Sigmoid colon (tissue), 7 donors: Measurements from ENCODE around the gene OMP. TPM values are rescaled to one million over a fixed set of nuclear protein-coding genes. Genes with fewer than 3 reads are reported as not detected.

Experiments used
- DNase-seq: peaks from one replicate; pipeline ENCODE4 v3.0.0-alpha.2; 2019
- H3K27ac ChIP-seq, 4 donors: fragments of 200-600 bp; sonication (generic); one replicate each; pipeline ENCODE4 v1.5.1; 2016 to 2019; ENCODE audit warnings: mild to moderate bottlenecking in 1 of 4
- H3K27me3 ChIP-seq, 3 donors: fragments of 200-600 bp; sonication (generic); one replicate each; pipeline ENCODE4 v1.5.1; 2019; ENCODE audit warnings: mild to moderate bottlenecking in 1 of 3
- H3K36me3 ChIP-seq, 4 donors: fragments of 200-600 bp; sonication (generic); one replicate each; pipeline ENCODE4 v1.5.1; 2016 to 2019
- H3K4me1 ChIP-seq, 4 donors: fragments of 200-600 bp; sonication (generic); one replicate each; pipeline ENCODE4 v1.5.1; 2017 to 2019
- H3K4me3 ChIP-seq, 4 donors: fragments of 200-600 bp; sonication (generic); one replicate each; pipeline ENCODE4 v1.5.1; 2017 to 2019; ENCODE audit warnings: mild to moderate bottlenecking in 2 of 4, moderate library complexity in 1 of 4
- H3K9me3 ChIP-seq, 4 donors: fragments of 200-600 bp in 3 of 4; sonication (generic) in 3 of 4; one replicate each; pipeline versions ENCODE4 v1.5.1 to v1.6.1; 2013 to 2019
- EP300 ChIP-seq, 4 donors: sonication (generic); formaldehyde crosslinking; IDR thresholded peaks; one replicate each; pipeline ENCODE4 v1.6.1; 2017; ENCODE audit warnings: antibody characterized with exemption in 4 of 4
- POLR2A ChIP-seq, 2 donors: fragments of 450-650 bp; IDR thresholded peaks; one replicate each; pipeline ENCODE4 v1.6.1; 2016; ENCODE audit warnings: antibody characterized with exemption in 2 of 2, mild to moderate bottlenecking in 2 of 2, moderate library complexity in 2 of 2
- POLR2AphosphoS5 ChIP-seq, 4 donors: sonication (generic); formaldehyde crosslinking; IDR thresholded peaks; one replicate each; pipeline ENCODE4 v1.6.1; 2017; ENCODE audit warnings: antibody characterized with exemption in 4 of 4
- WGBS, 2 donors: extraction: QIAGEN DNeasy Blood & Tissue Kit; methylation state at CpG; one replicate each; pipeline ENCODE4 v1.1.7; 2013; 5-methylcytosine and 5-hydroxymethylcytosine counted together
- intact Hi-C: fragments of 100-400 bp; cut with DNase I; formaldehyde crosslinking; loops from one replicate; pipeline ENCODE4 v1.15.1; 2023
- polyA plus RNA-seq, 3 donors: library from polyadenylated mRNA; stranded (reverse); fragments of 200-250 nt; gene quantifications; one replicate each; pipeline ENCODE4 v1.2.3, GENCODE V29; 2013
- total RNA-seq, 4 donors: library from RNA; depleted of rRNA; stranded (reverse); fragments of >200 nt; gene quantifications; one replicate each; pipeline ENCODE4 v1.1.0, GENCODE V29; 2016
- TF ChIP-seq, protein P1 (sequence below), 4 experiments: fragments of 450-650 bp in 3 of 4; fragments of 200-600 bp in 1 of 4; IDR thresholded peaks; one replicate each; pipeline ENCODE4 v1.5.1; 2016 to 2019; ENCODE audit warnings: antibody characterized with exemption in 4 of 4, mild to moderate bottlenecking in 3 of 4, moderate library complexity in 2 of 4
- donor health status: healthy with polysubstance abuse.
- donor health status: Bipolar disorder and iron deficiency.
- donor health status: healthy.

OMP gene
- total and polyA plus RNA-seq, 7 donors, result 1.4 to 4.5 TPM; not detected in 5

DNA sequence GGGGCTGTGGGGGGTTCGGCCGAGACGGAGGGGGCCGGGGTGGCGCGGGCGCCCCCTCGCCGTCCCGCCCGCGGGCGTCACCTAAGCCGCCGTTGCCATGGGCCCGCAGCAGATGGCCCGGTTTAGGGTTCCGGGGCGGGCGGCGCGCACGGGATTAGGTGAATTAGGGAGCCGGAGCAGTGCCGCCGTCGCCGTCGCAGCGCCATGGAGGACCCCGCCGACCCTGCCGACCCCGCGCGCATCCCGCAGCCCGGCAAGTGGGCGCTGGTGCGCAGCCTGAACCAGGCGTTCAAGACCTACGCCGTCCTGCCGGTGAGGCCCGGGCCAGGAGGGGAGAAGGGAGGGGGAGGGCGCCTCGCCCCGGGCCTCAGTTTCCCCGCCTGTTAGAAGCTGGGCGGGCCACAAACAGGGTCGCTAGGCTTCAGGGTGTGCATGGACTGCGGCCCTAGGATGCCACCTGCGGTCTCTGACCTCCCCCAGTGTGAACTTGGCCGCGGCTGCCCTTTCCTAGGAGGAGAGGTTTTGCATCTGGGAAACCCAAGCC is 35.5 kb downstream of the OMP start:
- TF ChIP-seq EP300 (IDR thresholded peaks at IDR 0.05) (no peak), POLR2A (IDR thresholded peaks at IDR 0.05) (no peak), POLR2AphosphoS5 (IDR thresholded peaks at IDR 0.05) (no peak)
- TF ChIP-seq, protein P1, sequence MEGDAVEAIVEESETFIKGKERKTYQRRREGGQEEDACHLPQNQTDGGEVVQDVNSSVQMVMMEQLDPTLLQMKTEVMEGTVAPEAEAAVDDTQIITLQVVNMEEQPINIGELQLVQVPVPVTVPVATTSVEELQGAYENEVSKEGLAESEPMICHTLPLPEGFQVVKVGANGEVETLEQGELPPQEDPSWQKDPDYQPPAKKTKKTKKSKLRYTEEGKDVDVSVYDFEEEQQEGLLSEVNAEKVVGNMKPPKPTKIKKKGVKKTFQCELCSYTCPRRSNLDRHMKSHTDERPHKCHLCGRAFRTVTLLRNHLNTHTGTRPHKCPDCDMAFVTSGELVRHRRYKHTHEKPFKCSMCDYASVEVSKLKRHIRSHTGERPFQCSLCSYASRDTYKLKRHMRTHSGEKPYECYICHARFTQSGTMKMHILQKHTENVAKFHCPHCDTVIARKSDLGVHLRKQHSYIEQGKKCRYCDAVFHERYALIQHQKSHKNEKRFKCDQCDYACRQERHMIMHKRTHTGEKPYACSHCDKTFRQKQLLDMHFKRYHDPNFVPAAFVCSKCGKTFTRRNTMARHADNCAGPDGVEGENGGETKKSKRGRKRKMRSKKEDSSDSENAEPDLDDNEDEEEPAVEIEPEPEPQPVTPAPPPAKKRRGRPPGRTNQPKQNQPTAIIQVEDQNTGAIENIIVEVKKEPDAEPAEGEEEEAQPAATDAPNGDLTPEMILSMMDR (IDR thresholded peaks at IDR 0.05), result no peak
- WGBS, 2 donors, result 51 to 86% methylated on average over 55 of the region's 55 CpGs
- no peaks in the 10 kb centered on the region for H3K9me3 ChIP-seq
- peaks cover 4 to 24% (median 15%) of the 10 kb centered on the region in 3 donors for H3K27me3 ChIP-seq
- DNase-seq, result no peak
- H3K4me3 ChIP-seq, result no peak overlapping the region
- no peak overlapping the region for H3K27ac ChIP-seq
- H3K4me1 ChIP-seq, result peaks cover 0 to 8% (median 3%) of the 10 kb centered on the region in 4 donors
- no peaks in the 10 kb centered on the region for H3K36me3 ChIP-seq
- intact Hi-C loops, result no loop called here

DNA sequence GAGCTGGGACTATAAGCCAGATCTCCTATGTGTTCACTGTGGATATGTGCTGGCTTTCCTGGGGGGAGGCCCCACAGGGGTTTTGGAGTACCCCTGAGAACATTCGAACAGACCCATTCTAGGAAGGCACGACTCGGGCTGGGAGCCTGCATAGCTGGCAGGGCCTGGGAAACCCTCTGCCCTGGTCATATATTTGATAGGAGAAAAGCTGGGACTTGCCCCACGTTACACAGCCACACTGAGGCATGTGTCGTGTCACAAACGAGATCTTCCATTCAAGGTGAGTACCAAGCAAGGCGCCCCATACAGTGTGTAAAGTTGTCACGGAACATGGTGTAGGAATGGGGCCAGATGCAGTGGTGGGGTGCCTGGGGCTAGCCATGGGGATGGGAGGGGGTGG is 36.6 kb downstream of the OMP start:
- H3K9me3 ChIP-seq, result no peaks in the 10 kb centered on the region
- 95 to 96% methylated on average over 8 of the region's 8 CpGs for WGBS, 2 donors
- no peak overlapping the region for H3K27ac ChIP-seq
- TF ChIP-seq POLR2AphosphoS5 (IDR thresholded peaks at IDR 0.05) (no peak), POLR2A (IDR thresholded peaks at IDR 0.05) (no peak), EP300 (IDR thresholded peaks at IDR 0.05) (no peak)
- TF ChIP-seq, protein P1 (IDR thresholded peaks at IDR 0.05), result no peak
- H3K27me3 ChIP-seq, result peaks cover 4 to 24% (median 15%) of the 10 kb centered on the region in 3 donors
- peaks cover 0 to 8% (median 3%) of the 10 kb centered on the region in 4 donors for H3K4me1 ChIP-seq
- H3K36me3 ChIP-seq, result no peaks in the 10 kb centered on the region
- no peak for DNase-seq
- H3K4me3 ChIP-seq, result no peak overlapping the region
- intact Hi-C loops, result no loop called here

DNA sequence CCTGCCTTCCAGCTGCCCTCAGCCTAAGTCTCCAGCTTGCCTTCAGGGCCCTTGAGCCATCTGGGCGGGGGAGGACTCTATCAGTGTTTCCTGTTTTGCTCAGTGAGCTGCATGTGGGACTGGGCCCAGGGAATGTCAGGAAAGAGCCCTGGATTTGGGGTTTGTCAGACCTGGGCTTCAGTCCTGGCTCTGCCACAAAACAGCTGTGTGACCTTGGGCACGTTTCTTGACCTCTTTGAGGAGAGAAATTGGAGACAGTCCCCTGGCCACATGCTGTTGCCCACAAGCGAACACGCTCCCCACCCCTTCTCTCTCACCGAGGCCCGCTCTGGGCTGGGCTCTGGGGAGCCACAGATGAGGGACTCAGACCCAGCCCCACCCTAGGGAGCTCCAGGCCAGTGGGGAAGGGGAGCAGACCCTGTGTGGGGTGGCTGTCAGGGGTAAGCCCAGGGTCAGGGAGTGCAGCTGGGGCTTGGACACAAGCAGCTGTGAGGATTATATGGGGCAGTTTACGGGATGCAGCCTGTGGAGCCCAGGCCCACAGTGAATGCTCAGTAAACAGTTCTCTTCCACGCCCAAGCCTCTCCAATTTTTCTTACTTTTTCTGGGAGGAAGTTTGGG is 37.7 kb downstream of the OMP start:
- Histone ChIP-seq H3K9me3 (no peaks in the 10 kb centered on the region), H3K4me3 (no peak overlapping the region), H3K36me3 (no peaks in the 10 kb centered on the region), H3K27me3 (peaks cover 4 to 24% (median 15%) of the 10 kb centered on the region in 3 donors), H3K4me1 (peaks cover 0 to 8% (median 3%) of the 10 kb centered on the region in 4 donors), H3K27ac (no peak overlapping the region)
- DNase-seq, result no peak
- intact Hi-C loops, result no loop called here
- TF ChIP-seq POLR2A (IDR thresholded peaks at IDR 0.05) (no peak), POLR2AphosphoS5 (IDR thresholded peaks at IDR 0.05) (no peak), EP300 (IDR thresholded peaks at IDR 0.05) (no peak)
- TF ChIP-seq, protein P1 (IDR thresholded peaks at IDR 0.05), result no peak
- 57 to 63% methylated on average over 8 of the region's 8 CpGs for WGBS, 2 donors

DNA sequence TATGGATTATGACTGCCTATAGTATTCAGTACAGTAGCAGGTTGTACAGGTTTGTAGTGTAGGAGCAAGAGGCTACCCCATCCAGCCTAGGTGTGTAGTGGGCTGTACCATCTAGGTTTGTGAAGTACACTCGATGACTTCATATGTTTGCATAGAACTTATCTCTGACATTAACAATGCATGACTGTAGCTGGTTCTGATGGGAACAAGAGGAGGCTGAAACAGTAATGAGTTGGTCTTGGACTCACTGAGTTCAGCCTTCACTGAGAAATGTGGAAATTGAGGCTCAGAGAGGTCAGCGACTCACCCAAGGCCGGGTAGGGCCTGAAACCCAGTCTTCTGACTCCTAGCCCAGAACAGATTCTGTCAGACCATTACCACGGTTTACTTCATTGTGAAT is 38.4 kb downstream of the OMP start:
- 72 to 85% methylated on average over 4 of the region's 4 CpGs for WGBS, 2 donors
- Histone ChIP-seq H3K27me3 (peaks cover 4 to 24% (median 15%) of the 10 kb centered on the region in 3 donors), H3K4me3 (no peak overlapping the region), H3K4me1 (peaks cover 0 to 8% (median 3%) of the 10 kb centered on the region in 4 donors), H3K27ac (no peak overlapping the region), H3K9me3 (no peaks in the 10 kb centered on the region), H3K36me3 (no peaks in the 10 kb centered on the region)
- intact Hi-C loops, result no loop called here
- TF ChIP-seq, protein P1 (IDR thresholded peaks at IDR 0.05), result no peak
- DNase-seq, result no peak
